GM18867 (cell line): Measurements from ENCODE around the gene JPH4.

Experiments used
- ATAC-seq: cut with Tn5 transposase; IDR thresholded peaks from one replicate; pipeline ENCODE4 v1.9.1; 2021; ENCODE audit warnings: mild to moderate bottlenecking, moderate library complexity; ENCODE audit not compliant: unreplicated experiment

The JPH4 gene

GRCh38 chr14:23578560-23579310, at the start of gene JPH4:
JPH4 (minus strand) TSS chr14:23578790; CDS start chr14:23577453, 1,337 bp downstream.
- no peak for ATAC-seq

GRCh38 chr14:23627961-23628360, 49.4 kb upstream of the JPH4 start:
- ATAC-seq: no peak

GRCh38 chr14:23626946-23627345, 48.4 kb upstream of the JPH4 start:
- ATAC-seq: no peak

GRCh38 chr14:23624830-23625404, 46.3 kb upstream of the JPH4 start:
- no peak for ATAC-seq

GRCh38 chr14:23623962-23624361, 45.4 kb upstream of the JPH4 start:
- no peak for ATAC-seq

- ATAC-seq: no peak
Measured at GRCh38 chr14:23622990-23623389, 44.4 kb upstream of the JPH4 start.

- ATAC-seq: no peak
Measured at GRCh38 chr14:23621932-23622730, 43.5 kb upstream of the JPH4 start.

GRCh38 chr14:23621204-23621931, 42.8 kb upstream of the JPH4 start:
- no peak for ATAC-seq

GRCh38 chr14:23620177-23620702, 41.6 kb upstream of the JPH4 start:
- ATAC-seq: no peak

GRCh38 chr14:23618415-23618988, 39.9 kb upstream of the JPH4 start:
- ATAC-seq: no peak

- ATAC-seq: no peak
Measured at GRCh38 chr14:23617539-23617938, 38.9 kb upstream of the JPH4 start.

GRCh38 chr14:23615856-23616255, 37.3 kb upstream of the JPH4 start:
- no peak for ATAC-seq

- no peak for ATAC-seq
Measured at GRCh38 chr14:23614395-23614828, 35.8 kb upstream of the JPH4 start.

GRCh38 chr14:23613242-23614070, 34.9 kb upstream of the JPH4 start:
- no peak for ATAC-seq

- ATAC-seq: no peak
Measured at GRCh38 chr14:23612802-23613201, 34.2 kb upstream of the JPH4 start.

- ATAC-seq: no peak
Measured at GRCh38 chr14:23612354-23612732, 33.8 kb upstream of the JPH4 start.

GRCh38 chr14:23610815-23611289, 32.3 kb upstream of the JPH4 start:
- ATAC-seq: no peak

GRCh38 chr14:23610090-23610814, 31.7 kb upstream of the JPH4 start:
- no peak for ATAC-seq
